H1 (cell line): ENCODE data around the gene KEL.

Source experiments
- CREB1 ChIP-seq: IDR thresholded peaks from 2 replicates; pipeline ENCODE4 v1.6.1; 2012; ENCODE audit warnings: inconsistent platforms
- EGR1 ChIP-seq: IDR thresholded peaks from 2 replicates; pipeline ENCODE4 v1.6.1; 2011; ENCODE audit warnings: low read depth, low read length, borderline replicate concordance
- EP300 ChIP-seq, 2 experiments: IDR thresholded peaks; 1 replicate in 1 of 2; 2 replicates in 1 of 2; pipeline ENCODE4 v1.6.1; 2011 to 2012; ENCODE audit warnings: low read depth in 2 of 2, low read length in 2 of 2, mild to moderate bottlenecking in 2 of 2, borderline replicate concordance in 1 of 2, inconsistent platforms in 1 of 2, moderate library complexity in 1 of 2
- EZH2 ChIP-seq: fragments of 200-600 bp; sonication (generic); IDR thresholded peaks from 2 replicates; pipeline ENCODE4 v1.7.1; 2012; ENCODE audit warnings: low read depth, mild to moderate bottlenecking, moderate library complexity, low read length, inconsistent platforms; ENCODE audit not compliant: severe bottlenecking
- KDM1A ChIP-seq: fragments of 200-600, 300-600 bp; sonication (generic); IDR thresholded peaks from 2 replicates; pipeline ENCODE4 v1.7.1; 2016; ENCODE audit warnings: mild to moderate bottlenecking, low read length, borderline replicate concordance
- POLR2A ChIP-seq, 2 experiments: IDR thresholded peaks; 1 replicate in 1 of 2; 2 replicates in 1 of 2; pipeline ENCODE4 v1.6.1; 2011; ENCODE audit warnings: low read depth in 2 of 2, low read length in 2 of 2, mild to moderate bottlenecking in 2 of 2; ENCODE audit errors: control extremely low read depth in 1 of 2
- POLR2AphosphoS5 ChIP-seq: IDR thresholded peaks from 2 replicates; pipeline ENCODE4 v1.6.1; 2011; ENCODE audit warnings: low read depth, low read length
- RFX5 ChIP-seq: IDR thresholded peaks from 2 replicates; pipeline ENCODE4 v1.6.1; 2011; ENCODE audit warnings: low read depth, low read length, improper control_type of control experiment, borderline replicate concordance
- RXRA ChIP-seq: IDR thresholded peaks from 2 replicates; pipeline ENCODE4 v1.6.1; 2011; ENCODE audit warnings: low read depth, mild to moderate bottlenecking, low read length, moderate library complexity; ENCODE audit not compliant: insufficient read depth
- TBP ChIP-seq: IDR thresholded peaks from 2 replicates; pipeline ENCODE4 v1.6.1; 2011; ENCODE audit warnings: low read depth, low read length, improper control_type of control experiment
- YY1 ChIP-seq: IDR thresholded peaks from 2 replicates; pipeline ENCODE4 v1.6.1; 2011; ENCODE audit warnings: low read depth, mild to moderate bottlenecking, low read length
- TF ChIP-seq, protein P1 (sequence below), 3 experiments: IDR thresholded peaks; 1 replicate in 2 of 3; 2 replicates in 1 of 3; pipeline versions ENCODE4 v1.5.1 to v1.6.1; 2011; ENCODE audit warnings: low read length in 3 of 3, mild to moderate bottlenecking in 3 of 3, inconsistent platforms in 2 of 3, low read depth in 1 of 3, moderate library complexity in 1 of 3; ENCODE audit not compliant: insufficient read depth in 1 of 3; ENCODE audit errors: control extremely low read depth in 1 of 3

DNA sequence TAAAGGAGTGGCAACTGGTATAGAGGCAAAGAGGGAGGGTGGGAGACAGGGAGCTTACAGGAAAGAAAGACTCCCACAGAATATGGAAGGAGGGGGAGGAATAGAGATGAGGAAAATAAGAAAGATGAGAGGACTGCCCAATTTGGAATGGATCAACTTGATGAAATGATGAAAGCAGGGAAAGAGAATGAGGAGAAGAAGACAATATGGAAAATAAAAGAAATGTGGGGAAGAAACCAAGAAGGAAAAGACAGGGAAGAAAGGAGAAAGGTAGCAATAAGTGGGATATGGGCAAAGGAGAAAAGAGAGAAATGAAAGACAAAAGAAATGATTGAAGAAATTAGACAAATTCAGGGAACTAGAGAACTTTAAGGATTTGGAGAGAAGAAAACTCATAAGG, 3.0 kb downstream of the KEL start:
- TF ChIP-seq RXRA (no peak), YY1 (no peak), EP300 (IDR thresholded peaks at IDR 0.05; ENCODE audit: borderline replicate concordance in 1 of 2, low read depth in 2 of 2, low read length in 2 of 2) (no peak), RFX5 (no peak), POLR2AphosphoS5 (no peak), EZH2 (no peak), EGR1 (no peak), KDM1A (no peak), CREB1 (no peak), POLR2A (IDR thresholded peaks at IDR 0.05; ENCODE audit: control extremely low read depth in 1 of 2, low read depth in 2 of 2, low read length in 2 of 2) (no peak), TBP (no peak)
- TF ChIP-seq, protein P1, sequence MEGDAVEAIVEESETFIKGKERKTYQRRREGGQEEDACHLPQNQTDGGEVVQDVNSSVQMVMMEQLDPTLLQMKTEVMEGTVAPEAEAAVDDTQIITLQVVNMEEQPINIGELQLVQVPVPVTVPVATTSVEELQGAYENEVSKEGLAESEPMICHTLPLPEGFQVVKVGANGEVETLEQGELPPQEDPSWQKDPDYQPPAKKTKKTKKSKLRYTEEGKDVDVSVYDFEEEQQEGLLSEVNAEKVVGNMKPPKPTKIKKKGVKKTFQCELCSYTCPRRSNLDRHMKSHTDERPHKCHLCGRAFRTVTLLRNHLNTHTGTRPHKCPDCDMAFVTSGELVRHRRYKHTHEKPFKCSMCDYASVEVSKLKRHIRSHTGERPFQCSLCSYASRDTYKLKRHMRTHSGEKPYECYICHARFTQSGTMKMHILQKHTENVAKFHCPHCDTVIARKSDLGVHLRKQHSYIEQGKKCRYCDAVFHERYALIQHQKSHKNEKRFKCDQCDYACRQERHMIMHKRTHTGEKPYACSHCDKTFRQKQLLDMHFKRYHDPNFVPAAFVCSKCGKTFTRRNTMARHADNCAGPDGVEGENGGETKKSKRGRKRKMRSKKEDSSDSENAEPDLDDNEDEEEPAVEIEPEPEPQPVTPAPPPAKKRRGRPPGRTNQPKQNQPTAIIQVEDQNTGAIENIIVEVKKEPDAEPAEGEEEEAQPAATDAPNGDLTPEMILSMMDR (IDR thresholded peaks at IDR 0.05; ENCODE audit: control extremely low read depth in 1 of 3, insufficient read depth in 1 of 3, low read depth in 1 of 3, low read length in 3 of 3), result no peak
